Measurements from ENCODE around the gene SCGB3A1. TPM values are rescaled to one million over a fixed set of nuclear protein-coding genes. Genes with fewer than 3 reads are reported as not detected.

Gene SCGB3A1
- total RNA-seq, 2 donors from 2014 or later, result not detected

DNA sequence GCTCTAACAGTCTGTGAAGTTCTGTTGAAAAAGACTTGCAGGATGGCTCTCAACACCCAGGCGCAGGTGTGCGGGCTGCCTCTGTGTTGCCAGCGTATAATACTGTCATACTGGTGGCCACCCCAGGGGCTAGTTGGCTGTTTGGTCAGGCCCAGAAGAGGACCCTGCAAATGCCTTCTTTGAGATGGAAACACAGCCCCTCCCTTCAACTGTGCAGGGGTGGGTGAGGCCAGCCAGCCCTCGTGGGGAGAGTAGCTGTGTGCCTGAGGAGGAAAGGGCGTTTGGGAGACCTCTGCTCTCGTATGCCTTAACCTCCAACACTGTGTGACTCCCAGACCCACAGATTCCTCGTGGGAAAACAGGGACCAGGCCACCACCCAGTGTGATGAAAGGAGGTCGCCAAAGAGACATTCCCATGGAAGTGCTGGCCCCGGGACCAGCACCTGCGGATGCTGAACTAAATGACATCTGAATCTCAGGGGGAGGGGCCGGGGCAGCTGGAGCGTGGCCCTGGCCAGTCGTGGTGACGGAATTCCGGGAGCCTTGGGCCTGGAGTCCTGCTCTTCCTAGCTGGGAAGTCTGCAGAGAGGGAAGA lies 11.3 kb upstream of the SCGB3A1 start:
- no peak for DNase-seq (ENCODE audit: low spot score)

DNA sequence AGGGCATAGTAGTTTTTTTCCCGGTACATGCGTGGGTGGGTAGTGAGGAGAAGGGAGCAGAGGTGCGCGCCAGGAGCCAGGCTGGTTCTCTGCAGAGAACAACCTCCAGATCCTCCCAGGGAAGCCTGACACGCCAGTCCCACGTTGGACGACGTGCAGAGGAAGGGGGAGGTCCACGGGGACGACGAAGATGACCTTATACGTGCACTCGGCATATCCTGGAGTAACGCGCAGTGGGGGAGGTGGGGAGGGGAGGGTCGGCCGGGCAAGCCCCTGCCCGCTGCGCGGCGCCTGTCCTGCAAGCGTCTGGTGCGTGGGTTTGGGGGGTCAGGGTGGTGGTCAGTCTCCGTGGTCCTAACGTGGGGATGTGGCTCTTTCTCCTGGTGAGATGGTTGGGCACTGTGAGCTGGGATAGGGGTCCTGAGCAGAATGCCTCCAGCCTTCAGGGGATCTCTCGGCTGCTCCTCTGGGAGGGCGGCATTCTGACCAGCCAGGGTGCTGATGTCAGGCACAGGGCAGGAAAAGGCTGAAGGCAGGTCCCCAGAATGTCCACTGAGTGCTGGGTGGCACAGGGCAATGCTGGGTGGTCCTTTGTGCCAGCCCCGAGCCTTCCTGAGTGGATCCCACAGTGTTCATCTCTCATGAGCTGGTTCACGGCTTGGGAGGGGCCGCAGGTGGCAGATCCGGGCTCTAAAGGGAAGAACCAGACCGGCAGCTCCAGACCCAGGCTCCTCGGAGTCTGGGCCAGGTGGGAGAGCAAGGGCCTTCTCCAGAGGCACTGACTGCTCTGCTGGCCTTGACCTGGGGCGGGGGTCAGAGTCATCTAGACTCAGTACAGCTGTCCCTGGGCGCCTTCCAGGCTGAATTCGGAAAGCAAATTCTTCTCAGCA lies 10.5 kb upstream of the SCGB3A1 start:
- TF ChIP-seq, protein P1, sequence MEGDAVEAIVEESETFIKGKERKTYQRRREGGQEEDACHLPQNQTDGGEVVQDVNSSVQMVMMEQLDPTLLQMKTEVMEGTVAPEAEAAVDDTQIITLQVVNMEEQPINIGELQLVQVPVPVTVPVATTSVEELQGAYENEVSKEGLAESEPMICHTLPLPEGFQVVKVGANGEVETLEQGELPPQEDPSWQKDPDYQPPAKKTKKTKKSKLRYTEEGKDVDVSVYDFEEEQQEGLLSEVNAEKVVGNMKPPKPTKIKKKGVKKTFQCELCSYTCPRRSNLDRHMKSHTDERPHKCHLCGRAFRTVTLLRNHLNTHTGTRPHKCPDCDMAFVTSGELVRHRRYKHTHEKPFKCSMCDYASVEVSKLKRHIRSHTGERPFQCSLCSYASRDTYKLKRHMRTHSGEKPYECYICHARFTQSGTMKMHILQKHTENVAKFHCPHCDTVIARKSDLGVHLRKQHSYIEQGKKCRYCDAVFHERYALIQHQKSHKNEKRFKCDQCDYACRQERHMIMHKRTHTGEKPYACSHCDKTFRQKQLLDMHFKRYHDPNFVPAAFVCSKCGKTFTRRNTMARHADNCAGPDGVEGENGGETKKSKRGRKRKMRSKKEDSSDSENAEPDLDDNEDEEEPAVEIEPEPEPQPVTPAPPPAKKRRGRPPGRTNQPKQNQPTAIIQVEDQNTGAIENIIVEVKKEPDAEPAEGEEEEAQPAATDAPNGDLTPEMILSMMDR (IDR thresholded peaks at IDR 0.05), result no peak
- H3K27ac ChIP-seq, result no peak overlapping the region

More for the DNA sequence above, 11.3 kb upstream of the SCGB3A1 start:
- no peaks in the 10 kb centered on the region for H3K4me1 ChIP-seq (ENCODE audit: control insufficient read depth in 1 of 2, low read depth in 2 of 2)
- no peak overlapping the region for H3K27ac ChIP-seq
- H3K4me3 ChIP-seq, result no peak overlapping the region
- no peaks in the 10 kb centered on the region for H3K9me3 ChIP-seq
- no peak for ATAC-seq (ENCODE audit: insufficient number of reproducible peaks, low FRiP score, low read depth)
- no peaks in the 10 kb centered on the region for H3K27me3 ChIP-seq (replicated peaks; ENCODE audit: insufficient read depth)
- TF ChIP-seq, protein P1 (IDR thresholded peaks at IDR 0.05), result no peak
- H3K36me3 ChIP-seq, result no peaks in the 10 kb centered on the region

DNA sequence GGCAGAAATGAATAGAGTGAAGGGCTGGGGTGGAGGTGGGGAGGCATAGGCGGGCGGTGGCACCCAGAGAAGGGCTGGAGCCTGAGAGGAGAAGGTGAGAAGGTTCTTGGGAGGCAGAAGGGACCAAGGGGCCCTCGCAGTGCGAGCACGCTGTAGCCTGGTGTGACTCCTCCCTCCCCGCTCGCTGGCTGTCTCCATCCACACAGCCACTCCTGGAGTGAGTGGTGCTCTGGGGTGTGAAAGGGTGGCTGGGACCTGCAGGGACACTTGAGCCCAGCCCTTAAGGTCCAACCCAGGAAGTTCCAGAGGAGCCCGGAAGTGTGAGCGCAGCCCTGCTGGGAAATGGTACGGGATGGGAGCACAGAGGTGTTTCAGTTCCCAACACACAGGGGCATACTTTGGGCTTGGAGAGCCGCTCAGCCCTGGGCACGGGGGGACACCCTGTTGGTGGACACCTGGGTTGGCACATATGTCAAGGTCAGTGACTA lies 9.3 kb upstream of the SCGB3A1 start:
- H3K27me3 ChIP-seq (replicated peaks; ENCODE audit: insufficient read depth), result no peaks in the 10 kb centered on the region
- TF ChIP-seq, protein P1 (IDR thresholded peaks at IDR 0.05), result no peak
- H3K27ac ChIP-seq, result no peak overlapping the region
- ATAC-seq (ENCODE audit: insufficient number of reproducible peaks, low FRiP score, low read depth), result no peak
- DNase-seq (ENCODE audit: low spot score), result no peak
- no peak overlapping the region for H3K4me3 ChIP-seq
- H3K4me1 ChIP-seq (ENCODE audit: control insufficient read depth in 1 of 2, low read depth in 2 of 2), result no peaks in the 10 kb centered on the region
- no peaks in the 10 kb centered on the region for H3K36me3 ChIP-seq
- H3K9me3 ChIP-seq, result no peaks in the 10 kb centered on the region

More for the DNA sequence above, 10.5 kb upstream of the SCGB3A1 start:
- H3K4me3 ChIP-seq, result no peak overlapping the region
- no peaks in the 10 kb centered on the region for H3K9me3 ChIP-seq
- no peaks in the 10 kb centered on the region for H3K36me3 ChIP-seq
- DNase-seq (ENCODE audit: low spot score) (no peak), ATAC-seq (ENCODE audit: insufficient number of reproducible peaks, low FRiP score, low read depth) (no peak)
- no peaks in the 10 kb centered on the region for H3K27me3 ChIP-seq (replicated peaks; ENCODE audit: insufficient read depth)
- no peaks in the 10 kb centered on the region for H3K4me1 ChIP-seq (ENCODE audit: control insufficient read depth in 1 of 2, low read depth in 2 of 2)

DNA sequence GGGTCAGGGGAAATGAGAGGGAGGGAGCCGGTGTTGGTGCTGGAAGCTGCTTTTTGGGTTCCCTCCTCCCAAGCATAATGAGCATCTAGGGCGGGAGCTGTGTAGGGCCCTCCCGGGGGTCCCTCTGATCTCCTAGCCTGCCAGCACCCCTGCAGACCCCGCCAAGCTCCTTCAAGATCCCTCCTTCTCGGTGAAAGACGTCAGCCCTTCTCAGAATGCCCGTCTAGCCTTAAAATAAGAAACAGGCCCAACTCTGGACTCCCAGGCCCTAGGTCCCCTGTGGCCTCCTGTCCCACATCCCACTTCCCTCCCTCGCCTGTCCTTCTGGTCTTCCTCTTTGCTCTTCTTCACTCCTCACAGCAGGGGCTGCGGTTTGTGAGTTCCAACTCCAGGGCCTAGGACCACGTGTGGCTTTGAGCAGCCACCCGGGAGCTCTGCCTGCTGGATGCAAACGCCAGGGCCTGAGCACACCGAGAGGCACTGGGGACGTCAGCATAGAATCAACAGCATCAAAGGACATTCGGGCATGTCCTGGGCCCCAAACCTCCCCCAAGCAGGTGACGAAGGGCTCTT lies 8.8 kb upstream of the SCGB3A1 start:
- no peaks in the 10 kb centered on the region for H3K9me3 ChIP-seq
- DNase-seq (ENCODE audit: low spot score), result no peak
- no peak overlapping the region for H3K27ac ChIP-seq
- H3K4me3 ChIP-seq, result no peak overlapping the region
- no peaks in the 10 kb centered on the region for H3K4me1 ChIP-seq (ENCODE audit: control insufficient read depth in 1 of 2, low read depth in 2 of 2)
- no peak for ATAC-seq (ENCODE audit: insufficient number of reproducible peaks, low FRiP score, low read depth)
- no peaks in the 10 kb centered on the region for H3K27me3 ChIP-seq (replicated peaks; ENCODE audit: insufficient read depth)
- TF ChIP-seq, protein P1 (IDR thresholded peaks at IDR 0.05), result no peak
- no peaks in the 10 kb centered on the region for H3K36me3 ChIP-seq

DNA sequence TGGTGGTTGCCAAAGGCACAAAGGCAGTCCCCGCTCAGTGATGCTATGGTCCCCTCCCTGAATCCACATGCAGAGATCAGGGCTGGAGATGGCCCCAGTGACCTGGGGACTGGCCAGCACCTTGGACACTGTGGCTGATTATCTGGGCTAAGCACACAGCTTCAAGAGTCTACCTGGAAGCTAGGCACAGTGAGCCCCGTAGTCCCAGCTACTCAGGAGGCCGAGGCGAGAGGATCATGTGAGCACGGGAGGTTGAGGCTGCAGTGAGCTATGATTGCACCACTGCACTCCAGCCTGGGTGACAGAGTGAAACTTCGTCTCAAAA lies 8.3 kb upstream of the SCGB3A1 start:
- H3K9me3 ChIP-seq, result no peaks in the 10 kb centered on the region
- TF ChIP-seq, protein P1 (IDR thresholded peaks at IDR 0.05), result no peak
- DNase-seq (ENCODE audit: low spot score) (no peak), ATAC-seq (ENCODE audit: insufficient number of reproducible peaks, low FRiP score, low read depth) (no peak)
- H3K36me3 ChIP-seq, result no peaks in the 10 kb centered on the region
- H3K4me1 ChIP-seq (ENCODE audit: control insufficient read depth in 1 of 2, low read depth in 2 of 2), result no peaks in the 10 kb centered on the region
- H3K4me3 ChIP-seq, result no peak overlapping the region
- no peaks in the 10 kb centered on the region for H3K27me3 ChIP-seq (replicated peaks; ENCODE audit: insufficient read depth)
- no peak overlapping the region for H3K27ac ChIP-seq

All from thoracic aorta (tissue), 2 donors.